ENCODE data around the gene THAP5.

DNA sequence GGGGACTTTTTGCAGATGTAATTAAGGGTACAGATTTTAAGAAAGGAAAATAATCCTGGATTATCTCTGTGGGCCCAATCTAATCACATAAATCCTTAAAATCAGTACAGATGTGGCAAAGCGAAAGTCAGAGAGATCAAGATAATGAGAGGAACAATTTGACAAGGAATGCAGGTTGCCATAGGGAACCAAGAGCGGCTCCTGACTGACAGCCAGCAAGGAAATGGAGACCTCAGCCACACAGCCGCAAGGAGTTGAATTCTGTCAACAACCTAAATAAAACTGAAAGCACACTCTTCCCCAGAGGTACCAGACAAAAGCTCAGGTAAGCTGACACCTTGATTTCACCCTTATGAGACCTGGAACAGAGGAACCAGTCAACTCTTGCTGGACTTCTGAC is 40.2 kb downstream of the THAP5 start:
- TF ChIP-seq, protein P1, sequence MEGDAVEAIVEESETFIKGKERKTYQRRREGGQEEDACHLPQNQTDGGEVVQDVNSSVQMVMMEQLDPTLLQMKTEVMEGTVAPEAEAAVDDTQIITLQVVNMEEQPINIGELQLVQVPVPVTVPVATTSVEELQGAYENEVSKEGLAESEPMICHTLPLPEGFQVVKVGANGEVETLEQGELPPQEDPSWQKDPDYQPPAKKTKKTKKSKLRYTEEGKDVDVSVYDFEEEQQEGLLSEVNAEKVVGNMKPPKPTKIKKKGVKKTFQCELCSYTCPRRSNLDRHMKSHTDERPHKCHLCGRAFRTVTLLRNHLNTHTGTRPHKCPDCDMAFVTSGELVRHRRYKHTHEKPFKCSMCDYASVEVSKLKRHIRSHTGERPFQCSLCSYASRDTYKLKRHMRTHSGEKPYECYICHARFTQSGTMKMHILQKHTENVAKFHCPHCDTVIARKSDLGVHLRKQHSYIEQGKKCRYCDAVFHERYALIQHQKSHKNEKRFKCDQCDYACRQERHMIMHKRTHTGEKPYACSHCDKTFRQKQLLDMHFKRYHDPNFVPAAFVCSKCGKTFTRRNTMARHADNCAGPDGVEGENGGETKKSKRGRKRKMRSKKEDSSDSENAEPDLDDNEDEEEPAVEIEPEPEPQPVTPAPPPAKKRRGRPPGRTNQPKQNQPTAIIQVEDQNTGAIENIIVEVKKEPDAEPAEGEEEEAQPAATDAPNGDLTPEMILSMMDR (IDR thresholded peaks at IDR 0.05 in 8 of 11, conservative IDR thresholded peaks at IDR 0.05 in 3 of 11): no peak
- TF ChIP-seq POLR2AphosphoS5 (IDR thresholded peaks at IDR 0.05) (no peak), POLR2A (IDR thresholded peaks at IDR 0.05) (no peak)
